RCC 7860 (cell line): ENCODE measurements around the gene KLC3.
"Not testable (repeated sequence)": the region's sequence is repeated elsewhere in the genome, so short reads cannot be mapped to it uniquely, and the experiment has no call there.

Experiments used
- DNase-seq: peaks from one replicate; pipeline ENCODE4 v3.0.0-alpha.2; 2015; ENCODE audit warnings: low spot score
- FAIRE-seq: peaks from 2 replicates; lab custom pipeline; 2012; peaks lifted over from hg19 to GRCh38; lab: Jason Lieb, UNC

KLC3 gene

DNA sequence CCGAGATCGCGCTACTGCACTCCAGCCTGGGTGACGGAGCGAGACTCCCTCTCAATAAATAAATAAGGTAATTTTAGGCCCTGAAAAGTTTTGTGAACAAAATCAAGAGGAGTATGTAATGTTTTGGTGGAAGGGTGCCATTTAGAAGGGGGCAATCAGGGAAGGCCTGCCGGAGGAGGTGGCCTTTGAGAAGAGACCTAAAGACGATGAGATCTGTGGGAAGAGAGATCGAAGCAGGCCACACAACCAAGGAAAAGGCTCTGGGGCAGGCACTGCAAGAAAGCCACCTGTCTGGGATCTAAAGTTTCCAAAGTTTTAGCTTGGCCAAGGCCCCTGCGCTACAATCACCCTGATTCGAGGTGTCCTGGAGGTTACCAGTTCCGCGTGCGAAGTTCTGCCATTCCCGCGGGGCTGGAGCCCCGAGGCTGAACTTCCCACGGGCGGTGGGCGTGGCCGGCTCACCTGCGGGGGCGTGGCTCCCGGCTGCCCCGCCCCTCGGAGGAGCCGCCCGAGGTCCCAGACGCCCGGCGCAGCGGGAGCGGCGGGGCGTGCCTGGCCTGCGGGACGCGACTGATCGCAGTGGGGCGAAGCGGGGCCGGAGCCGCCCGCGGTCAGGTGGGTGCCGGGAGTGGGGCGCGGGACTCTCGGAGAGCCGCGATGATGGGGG is at the start of gene KLC3:
Gene KLC3 (plus strand): TSS at position 519 of the 667 bp plus-strand sequence. CDS start 4,792 bp downstream, outside the sequence.
- DNase-seq (no peak), FAIRE-seq (no peak)

DNA sequence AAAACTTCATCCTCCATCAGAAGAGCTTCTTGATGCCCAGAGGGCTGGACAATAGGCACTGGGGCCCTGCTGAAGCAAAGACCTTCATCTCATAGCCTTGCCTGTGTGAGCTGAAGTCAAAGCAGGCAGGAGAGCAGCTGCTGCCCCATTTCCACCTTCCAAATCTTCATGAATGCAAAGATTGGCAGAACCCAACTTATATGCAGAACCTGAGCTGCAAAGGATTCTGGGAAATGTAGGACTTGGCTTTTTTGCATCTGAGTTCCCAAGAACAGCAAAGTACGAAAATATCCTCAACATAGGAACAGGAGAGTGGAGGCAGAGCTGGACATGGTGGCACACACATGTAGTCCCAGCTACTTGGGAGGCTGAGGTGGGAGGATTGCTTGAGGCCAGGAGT is 48.7 kb upstream of the KLC3 start:
- no peak for DNase-seq
- FAIRE-seq: no peak

- FAIRE-seq: no peak
Observed at GRCh38 chr19:45293682-45294081, 46.9 kb upstream of the KLC3 start.

DNA sequence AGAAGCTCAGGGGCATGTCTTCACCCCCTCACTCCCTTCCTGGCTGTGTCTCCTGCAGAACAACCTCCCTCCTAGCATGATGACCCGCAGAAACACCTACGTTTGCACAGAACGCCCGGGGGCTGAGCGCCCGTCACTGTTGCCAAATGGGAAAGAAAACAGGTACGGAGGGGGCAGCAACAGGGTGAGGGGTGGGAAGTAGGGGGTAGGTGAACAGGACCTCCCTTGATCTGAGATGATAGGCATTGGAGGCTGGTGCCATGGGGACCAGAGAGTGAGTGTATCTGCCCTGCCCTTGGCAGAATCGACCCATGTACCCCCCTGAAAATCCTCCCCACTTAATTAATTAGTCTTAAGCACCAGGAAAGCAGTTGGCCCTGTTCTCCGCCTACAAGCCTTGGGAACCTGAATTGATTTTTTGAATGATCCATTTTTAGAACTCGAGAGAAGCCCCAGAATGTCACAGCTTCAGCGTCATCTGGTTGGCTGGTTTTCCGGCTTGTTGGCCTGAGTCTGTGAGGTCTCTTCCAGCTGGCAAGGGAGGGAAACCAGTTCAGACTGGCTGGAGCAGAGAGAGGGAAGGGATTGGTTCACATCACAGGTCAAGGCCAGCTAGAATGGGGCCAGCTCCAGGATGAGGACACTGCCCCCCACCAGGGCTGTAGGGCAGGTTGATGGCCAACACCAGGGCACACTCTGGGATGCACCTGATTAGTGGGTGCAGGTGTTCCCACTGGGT is 46.1 kb upstream of the KLC3 start:
- no peak for DNase-seq
- no peak for FAIRE-seq

More at GRCh38 chr19:45293682-45294081, 46.9 kb upstream of the KLC3 start:
- DNase-seq: no peak

DNA sequence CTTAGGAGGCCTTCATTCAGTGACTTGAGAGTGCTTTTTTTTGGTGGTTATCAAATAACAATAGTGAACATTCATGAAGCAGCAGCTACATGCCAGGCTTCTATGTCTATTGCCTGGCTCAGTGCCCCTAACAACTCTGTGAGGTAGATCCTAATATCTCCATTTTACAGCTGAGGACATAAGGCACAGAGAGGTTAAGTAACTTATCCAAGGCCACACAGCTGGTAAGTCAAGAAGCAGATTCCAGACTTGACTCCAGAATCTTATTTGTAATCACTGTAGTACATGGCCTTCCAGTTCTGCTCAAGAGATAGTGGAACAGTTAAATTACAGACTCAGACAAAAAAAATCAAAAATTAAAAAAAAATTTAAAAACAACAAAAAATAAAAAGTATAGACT is 44.7 kb upstream of the KLC3 start:
- FAIRE-seq (no peak), DNase-seq (no peak)

GRCh38 chr19:45296355-45296754 is 44.2 kb upstream of the KLC3 start:
- DNase-seq (no peak), FAIRE-seq (no peak)

DNA sequence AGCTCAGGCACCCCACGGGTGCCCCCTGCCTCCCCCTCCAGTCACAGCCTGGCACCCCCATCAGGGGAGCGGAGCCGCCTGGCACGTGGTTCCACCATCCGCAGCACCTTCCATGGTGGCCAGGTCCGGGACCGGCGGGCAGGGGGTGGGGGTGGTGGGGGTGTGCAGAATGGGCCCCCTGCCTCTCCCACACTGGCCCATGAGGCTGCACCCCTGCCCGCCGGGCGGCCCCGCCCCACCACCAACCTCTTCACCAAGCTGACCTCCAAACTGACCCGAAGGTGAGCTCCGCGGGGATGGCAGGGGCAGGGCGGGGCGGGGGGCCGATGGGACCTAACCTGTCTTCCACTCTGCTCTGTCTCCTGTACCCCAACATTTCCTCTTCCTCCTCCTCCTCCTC is 42.9 kb upstream of the KLC3 start:
- FAIRE-seq (no peak), DNase-seq (no peak)

GRCh38 chr19:45298264-45298663 is 42.3 kb upstream of the KLC3 start:
- DNase-seq (no peak), FAIRE-seq (no peak)

GRCh38 chr19:45299719-45300118 is 40.8 kb upstream of the KLC3 start:
- DNase-seq (no peak), FAIRE-seq (no peak)

- FAIRE-seq: no peak
Observed at GRCh38 chr19:45302416-45302815, 38.1 kb upstream of the KLC3 start.

GRCh38 chr19:45303269-45304060 is 37.1 kb upstream of the KLC3 start:
- FAIRE-seq (no peak), DNase-seq (no peak)

More at GRCh38 chr19:45302416-45302815, 38.1 kb upstream of the KLC3 start:
- DNase-seq: no peak

DNA sequence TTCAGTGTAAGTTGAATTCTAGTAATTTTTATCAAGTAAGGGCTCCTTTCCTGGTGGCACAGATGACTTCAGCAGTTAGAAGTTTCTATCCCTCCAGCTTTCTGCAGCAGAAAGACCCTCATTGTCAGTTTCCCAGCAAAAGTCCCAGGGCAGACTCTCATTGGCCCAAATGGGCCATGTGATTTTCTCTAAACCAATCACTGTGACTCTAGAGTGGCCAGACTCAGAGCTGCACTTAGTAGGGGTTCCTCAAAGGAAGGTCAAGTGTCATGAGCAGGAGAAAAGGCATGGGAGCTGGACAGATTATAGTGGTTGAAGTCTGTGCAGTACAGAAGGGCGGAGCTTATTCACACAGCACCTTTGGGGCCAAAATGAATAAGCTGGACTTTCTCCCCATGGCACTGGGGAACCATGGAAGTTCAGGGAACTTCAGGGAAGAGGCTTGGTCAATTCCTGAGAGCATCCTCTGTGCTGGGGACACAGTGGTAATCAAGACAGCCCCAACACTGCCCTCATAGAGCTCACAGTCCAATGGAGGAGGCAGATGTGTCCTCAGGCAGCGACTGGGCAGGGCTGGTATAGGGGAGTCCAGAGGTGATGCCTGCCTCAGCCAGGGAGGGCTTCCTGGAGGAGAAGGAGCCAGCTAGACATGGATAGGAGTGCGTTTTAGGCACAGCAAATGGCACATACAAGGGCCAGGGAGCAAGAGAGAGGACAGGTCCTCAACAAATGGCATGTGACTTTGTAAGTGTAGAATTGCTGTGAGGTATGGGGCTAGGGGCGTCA is 36.2 kb upstream of the KLC3 start:
- DNase-seq (no peak), FAIRE-seq (no peak)

DNA sequence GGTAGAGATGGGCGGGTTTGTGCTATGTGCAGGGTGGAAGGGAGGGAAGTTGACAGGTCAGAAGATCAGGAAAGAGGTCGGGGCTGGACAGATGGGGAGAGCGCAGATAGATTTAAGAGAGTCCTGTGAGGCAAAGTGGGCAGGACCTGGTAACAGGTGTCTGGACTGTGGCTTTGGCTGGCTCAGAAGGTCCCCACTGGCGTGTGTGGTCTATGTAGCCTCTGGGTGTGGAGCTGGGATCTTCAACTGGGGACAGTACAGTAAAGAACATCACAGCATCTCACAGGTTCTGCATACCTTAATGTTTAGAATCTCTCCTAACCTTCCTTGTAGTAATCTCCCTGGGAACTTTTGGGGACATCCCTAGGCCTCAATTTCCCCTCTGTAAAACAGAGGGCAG is 35.5 kb upstream of the KLC3 start:
- DNase-seq (no peak), FAIRE-seq (no peak)

- FAIRE-seq (no peak), DNase-seq (no peak)
Observed at GRCh38 chr19:45305421-45305820, 35.1 kb upstream of the KLC3 start.

DNA sequence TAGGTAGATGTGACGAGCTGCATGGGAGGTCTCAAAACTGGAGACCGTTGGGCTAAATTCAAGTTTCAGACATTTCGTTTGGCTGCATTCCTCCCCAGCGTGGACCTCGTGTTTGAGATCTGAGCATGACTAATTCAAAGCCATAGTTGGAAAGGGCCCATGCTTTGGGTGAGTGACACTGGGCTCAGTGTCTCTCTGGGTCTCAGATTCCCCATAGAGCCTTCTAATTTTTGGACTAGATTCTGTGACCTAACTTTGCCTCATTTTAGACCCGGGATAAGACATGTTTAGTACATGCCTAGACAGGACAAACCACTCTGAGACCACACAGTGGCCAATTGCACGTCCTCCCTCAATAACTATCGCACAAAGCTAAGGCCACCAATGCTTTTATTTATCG is 34.5 kb upstream of the KLC3 start:
- FAIRE-seq: no peak

GRCh38 chr19:45306518-45307027 is 34.0 kb upstream of the KLC3 start:
- FAIRE-seq (no peak), DNase-seq (no peak)

More for the DNA sequence above, 34.5 kb upstream of the KLC3 start:
- no peak for DNase-seq

DNA sequence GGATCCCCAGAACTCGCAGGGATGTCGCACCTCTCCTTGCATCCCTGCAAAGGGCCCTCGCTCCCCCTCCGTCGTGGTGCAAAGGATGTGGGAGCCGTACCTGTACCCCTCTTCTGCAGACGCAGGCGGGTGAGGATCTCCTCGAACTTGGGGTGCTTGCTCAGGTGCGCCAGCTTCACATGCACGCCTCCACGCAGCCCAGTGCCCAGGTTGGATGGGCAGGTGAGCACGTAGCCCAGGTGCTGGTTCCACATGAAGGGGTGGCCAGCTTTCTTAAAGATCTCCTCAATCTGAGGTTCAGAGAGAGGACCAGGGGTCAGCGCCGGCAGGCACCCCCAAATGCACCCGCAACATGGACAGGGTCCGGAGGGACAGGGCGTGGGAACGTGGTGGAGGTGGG is 33.2 kb upstream of the KLC3 start:
- no peak for FAIRE-seq
- DNase-seq: no peak

- DNase-seq, FAIRE-seq: not testable (repeated sequence)
Observed at GRCh38 chr19:45309322-45309721, 31.2 kb upstream of the KLC3 start.

- FAIRE-seq: no peak
Observed at GRCh38 chr19:45311621-45312020, 28.9 kb upstream of the KLC3 start.

DNA sequence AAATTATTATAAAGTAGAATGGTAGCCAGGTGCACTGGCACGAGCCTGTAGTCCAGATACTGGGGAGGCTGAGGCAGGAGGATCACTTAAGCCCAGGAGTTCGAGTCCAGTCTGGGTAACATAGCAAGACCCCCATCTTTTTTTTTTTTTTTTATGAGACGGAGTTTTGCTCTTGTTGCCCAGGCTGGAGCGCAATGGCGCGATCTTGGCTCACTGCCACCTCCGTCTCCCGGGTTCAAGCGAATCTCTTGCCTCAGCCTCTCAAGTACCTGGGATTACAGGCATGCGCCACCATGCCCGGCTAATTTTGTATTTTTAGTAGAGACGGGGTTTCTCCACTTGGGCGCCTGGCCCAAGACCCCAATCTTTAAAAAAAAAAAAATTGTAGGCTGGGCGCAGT is 28.3 kb upstream of the KLC3 start:
- FAIRE-seq: not testable (repeated sequence)

More at GRCh38 chr19:45311621-45312020, 28.9 kb upstream of the KLC3 start:
- no peak for DNase-seq

More for the DNA sequence above, 28.3 kb upstream of the KLC3 start:
- DNase-seq: not testable (repeated sequence)
